Glomerular visceral epithelial cell (primary cell): ENCODE measurements around the gene PKDREJ.
"Not testable (repeated sequence)": the region's sequence is repeated elsewhere in the genome, so short reads cannot be mapped to it uniquely, and the experiment has no call there.

Experiments
- DNase-seq: peaks from one replicate; pipeline ENCODE4 v3.0.0-alpha.2; 2016; ENCODE audit errors: extremely low spot score

The PKDREJ gene

DNA sequence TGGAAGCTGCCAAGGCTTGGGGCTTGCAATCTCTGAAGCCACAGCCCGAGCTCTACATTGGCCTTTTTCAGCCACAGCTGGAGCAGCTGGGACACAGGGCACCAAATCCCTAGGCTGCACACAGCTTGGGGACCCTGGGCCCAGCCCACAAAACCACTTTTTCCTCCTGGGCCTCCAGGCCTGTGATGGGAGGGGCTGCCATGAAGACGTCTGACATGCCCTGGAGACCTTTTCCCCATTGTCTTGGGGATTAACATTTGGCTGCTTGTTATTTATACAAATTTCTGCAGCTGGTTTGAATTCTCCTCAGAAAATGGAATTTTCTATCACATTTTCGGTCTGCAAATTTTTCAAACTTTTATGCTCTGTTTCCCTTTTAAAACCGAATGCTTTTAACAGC lies 2.5 kb upstream of the PKDREJ start:
- not testable (repeated sequence) for DNase-seq

- DNase-seq = not testable (repeated sequence)
Observed at GRCh38 chr22:46264520-46264919, 1.4 kb upstream of the PKDREJ start.

GRCh38 chr22:46262449-46263215 lies 511 bp downstream of the PKDREJ start:
- no peak for DNase-seq

GRCh38 chr22:46260038-46260437 lies 3.1 kb downstream of the PKDREJ start:
- no peak for DNase-seq

DNA sequence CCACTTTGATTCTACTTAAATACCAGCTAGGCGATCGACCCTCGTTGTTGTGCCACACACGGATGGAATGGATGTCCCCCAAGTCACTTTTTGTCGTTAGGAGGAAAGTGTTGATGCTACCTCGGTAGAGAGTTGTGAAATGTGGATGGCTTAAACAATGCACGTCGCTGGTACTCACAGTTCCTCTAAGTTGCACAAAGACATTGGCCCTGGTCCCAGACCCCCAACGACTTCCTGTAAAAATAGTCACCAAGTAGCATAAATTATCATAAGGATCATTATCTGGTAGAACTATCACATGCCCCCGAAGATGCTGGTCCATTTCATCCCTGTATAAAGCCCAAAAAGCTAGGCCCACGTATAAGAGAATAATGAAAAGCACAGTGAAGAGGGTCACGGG lies 3.8 kb downstream of the PKDREJ start:
- DNase-seq = no peak

DNA sequence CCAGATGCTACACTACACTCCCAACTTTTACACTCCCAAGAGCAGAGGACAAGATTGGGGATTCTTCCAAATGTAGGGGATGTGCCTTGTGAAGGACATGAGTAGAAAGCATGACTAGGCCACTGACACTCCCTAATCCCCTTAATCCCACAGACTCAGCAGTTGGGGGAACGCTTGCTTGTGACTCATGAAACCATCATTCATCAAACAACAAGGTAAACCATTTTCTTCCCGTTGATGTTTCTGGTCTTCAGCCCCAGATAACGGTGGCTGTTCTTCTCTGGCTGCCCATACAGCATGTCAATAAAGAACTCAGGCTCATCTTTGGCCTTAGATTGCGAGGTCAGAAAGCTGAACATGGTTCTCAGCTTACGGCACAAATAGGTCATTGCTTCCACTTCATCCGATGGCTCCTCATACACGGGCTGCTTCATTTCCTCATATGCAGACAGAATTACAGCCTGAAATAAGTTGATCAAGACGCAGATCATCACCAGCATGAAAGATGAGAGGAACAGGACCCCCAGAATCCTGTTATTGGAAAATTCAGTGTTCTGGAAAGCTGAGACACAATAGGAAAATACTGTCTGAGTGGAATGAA lies 6.7 kb downstream of the PKDREJ start:
- peak; percentile 20 for DNase-seq

DNA sequence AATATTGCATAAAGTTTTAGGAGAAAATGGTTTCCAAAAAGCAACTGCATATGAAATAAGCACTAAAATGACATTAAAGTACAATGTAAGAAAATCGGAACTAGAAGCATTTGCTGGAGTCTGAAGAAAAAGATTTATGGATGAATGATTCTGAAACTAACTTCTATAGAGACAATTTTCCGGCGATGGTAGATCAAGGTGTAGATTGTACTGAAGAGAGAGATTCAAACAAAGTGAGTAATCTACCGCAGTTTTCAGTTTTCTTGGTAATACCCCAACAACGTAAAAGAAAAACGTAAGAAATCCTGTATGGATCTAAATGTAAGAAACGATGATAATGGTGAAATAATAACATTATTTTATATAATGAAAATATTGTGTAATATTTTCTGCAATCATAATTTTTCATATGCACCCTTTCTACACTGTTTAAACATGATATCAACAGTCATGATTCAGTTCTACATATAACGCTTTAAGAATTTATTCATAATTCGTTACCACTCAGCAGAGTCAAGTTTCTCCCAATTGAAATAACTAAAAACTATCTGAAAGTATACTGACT lies 11.2 kb downstream of the PKDREJ start:
- DNase-seq = no peak

- DNase-seq = no peak
Observed at GRCh38 chr22:46251266-46251665, 11.9 kb downstream of the PKDREJ start.

GRCh38 chr22:46250783-46251125 lies 12.4 kb downstream of the PKDREJ start:
- DNase-seq = no peak

DNA sequence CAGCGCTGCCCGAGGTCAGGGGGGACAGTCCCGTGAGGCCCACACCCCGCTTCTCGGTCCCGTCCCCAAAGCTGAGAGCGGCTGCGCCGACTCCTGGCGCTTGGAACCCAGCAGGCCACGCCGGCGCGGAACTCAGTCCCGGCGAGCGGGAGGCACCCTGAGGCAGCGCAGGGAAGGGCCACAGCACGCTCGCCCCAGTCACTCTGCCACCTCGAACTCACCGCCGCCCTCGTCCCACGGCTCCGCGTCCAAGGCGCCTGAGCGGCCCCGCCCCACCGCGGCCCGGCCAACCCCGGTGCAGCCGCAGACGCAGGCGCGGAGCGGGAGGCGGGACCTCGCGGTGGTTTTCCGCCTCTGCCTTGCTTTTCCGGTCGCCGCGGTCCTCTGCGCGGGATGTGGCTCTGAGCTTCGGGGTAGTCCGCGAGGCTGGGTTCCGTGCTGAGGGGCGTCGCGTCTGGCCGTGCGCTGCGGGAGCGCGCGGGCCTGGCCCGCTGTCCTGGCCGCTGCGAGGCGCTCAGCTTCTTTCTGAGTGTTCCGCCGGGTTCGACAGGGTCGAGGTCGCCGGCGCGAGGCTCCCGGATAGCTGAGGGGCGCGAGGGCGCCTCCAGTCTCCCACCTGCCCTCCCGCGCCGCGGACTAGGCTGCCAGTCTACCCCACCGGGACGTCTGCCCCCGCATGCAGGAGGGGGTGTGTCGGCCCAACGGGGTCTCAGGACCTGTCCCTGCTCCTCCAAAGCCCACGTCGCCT lies 12.9 kb downstream of the PKDREJ start, which contains the start of gene CDPF1:
Gene CDPF1, minus strand, starts transcription at position 259 of the 748 bp plus-strand sequence. CDS start 2,009 bp downstream, outside the sequence.
- peak; percentile 87 for DNase-seq

- DNase-seq = no peak
Observed at GRCh38 chr22:46247443-46247975, 15.6 kb downstream of the PKDREJ start.

DNA sequence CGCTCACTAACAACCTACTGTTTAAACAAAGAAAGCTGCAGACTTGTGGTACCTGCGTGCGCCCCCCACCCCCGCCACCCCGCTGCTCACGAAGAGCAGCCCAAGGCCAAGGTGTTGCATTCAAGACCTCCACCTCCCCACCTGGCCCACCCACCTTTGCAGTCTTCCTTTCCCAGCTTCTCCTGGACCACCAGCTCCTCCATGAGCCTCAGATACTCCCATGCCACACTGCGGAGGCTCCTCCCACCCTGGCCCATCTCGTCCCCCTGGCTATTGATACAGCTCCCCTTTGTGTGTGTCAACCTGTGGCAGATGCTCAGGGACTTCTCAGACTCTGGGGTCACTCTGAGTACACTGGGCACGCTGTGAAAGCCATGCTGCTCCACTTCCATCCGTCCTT lies 17.0 kb downstream of the PKDREJ start:
- no peak for DNase-seq

DNA sequence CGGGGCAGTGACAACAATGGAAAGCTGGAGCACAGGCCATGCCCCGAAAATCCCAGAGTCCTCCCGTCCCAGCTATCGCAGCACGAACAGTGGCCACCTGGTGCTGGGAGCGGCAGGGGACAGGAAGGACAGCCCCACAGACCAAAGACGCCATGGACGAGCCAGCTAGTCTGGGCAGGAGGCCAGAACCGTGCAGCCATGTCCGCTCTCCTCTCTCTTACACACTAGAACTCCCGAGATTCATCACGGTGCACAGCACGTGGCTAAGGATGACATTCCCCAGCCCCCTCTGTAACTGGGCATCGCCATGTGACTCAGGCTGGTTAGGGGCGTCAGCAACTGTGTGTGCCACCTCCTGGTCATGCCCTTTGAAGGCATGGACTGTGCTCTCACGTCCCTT lies 17.6 kb downstream of the PKDREJ start:
- DNase-seq = no peak

- no peak for DNase-seq
Observed at GRCh38 chr22:46244771-46245170, 18.4 kb downstream of the PKDREJ start.

- no peak for DNase-seq
Observed at GRCh38 chr22:46242076-46242475, 21.1 kb downstream of the PKDREJ start.

DNA sequence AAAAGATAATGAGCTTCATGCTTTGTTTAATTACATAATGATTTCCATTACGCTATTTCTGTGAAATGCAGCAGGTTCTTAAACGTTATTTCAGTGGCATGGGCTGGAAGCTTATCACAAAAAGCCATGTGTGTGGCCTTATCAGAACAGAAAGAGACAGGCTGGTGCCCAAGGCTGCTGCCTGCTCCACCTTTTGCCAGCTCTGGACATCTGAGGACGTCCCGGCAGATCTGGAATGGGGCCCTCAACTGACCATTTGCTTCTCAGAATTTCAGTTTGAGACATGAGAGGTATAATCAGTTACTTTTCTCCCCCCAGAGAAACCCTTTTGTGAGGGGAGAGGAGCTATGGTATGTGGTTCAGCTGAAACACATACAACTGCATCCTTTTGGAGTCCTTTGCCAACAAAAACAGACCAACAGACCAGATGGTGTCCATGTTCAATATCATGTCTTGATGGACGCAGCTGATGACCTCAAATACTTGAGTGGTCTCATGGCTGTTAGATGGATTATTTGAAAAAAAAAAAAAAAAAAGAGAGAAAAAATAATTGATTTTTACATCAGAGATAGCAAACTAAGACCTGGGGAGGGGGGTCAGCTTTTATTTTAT lies 21.6 kb downstream of the PKDREJ start:
- DNase-seq = no peak

GRCh38 chr22:46240907-46241306 lies 22.2 kb downstream of the PKDREJ start:
- DNase-seq = no peak

DNA sequence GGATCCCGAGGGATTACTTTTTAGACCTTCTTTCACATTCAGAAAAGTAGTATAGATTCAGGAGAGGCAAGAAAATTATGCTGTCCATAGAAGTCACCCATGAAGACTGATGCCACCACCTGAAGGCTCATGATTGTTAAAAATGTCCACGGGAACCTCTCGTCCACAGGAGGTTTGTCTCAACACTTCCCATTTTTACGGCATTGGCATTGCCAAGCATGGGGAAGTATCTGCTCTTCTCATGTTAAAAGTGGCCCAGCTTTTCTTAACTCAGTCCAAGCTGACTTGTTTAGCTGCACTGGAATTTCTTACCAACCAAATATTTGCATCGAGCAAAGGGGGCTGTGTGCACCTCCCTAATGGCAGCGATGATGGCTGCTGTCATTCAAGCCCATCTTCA lies 22.6 kb downstream of the PKDREJ start:
- no peak for DNase-seq

GRCh38 chr22:46240073-46240472 lies 23.1 kb downstream of the PKDREJ start:
- DNase-seq = no peak

- no peak for DNase-seq
Observed at GRCh38 chr22:46239261-46240048, 23.7 kb downstream of the PKDREJ start.

DNA sequence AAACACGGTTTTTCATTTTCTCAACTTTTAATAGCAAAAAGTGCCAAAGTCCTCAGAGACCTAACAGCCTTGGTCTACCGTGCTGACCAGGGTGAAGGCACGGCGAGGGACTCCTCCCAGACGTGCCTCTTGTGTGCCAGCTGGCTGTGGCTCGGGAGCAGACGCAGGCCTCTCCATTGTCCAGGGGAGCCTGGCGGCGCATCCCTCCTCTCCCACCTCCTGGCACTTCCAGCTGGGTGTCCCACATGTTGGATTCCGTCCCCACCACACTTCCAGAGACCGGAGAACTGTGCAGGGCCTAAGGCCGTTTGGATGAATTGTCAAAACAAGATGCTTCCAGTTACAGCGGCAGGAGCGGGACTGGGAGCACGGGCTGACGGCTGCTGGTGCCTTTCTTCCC lies 24.6 kb downstream of the PKDREJ start:
- DNase-seq = no peak
